AML-193 (cell line): ENCODE data around the gene TSACC.

ENCODE experiments used
- DNase-seq, 2 experiments: peaks; one replicate each; lab custom pipeline; 2025; lab: John Stamatoyannopoulos, UW

Gene TSACC

GRCh38 chr1:156394082-156394481, 55.8 kb downstream of the TSACC start:
- DNase-seq, result no peak

GRCh38 chr1:156394835-156395461, 56.6 kb downstream of the TSACC start:
- no peak for DNase-seq
